PFSK-1 (cell line): ENCODE data around the gene GCSAM.

ENCODE experiments used
- FOXP2 ChIP-seq: optimal IDR thresholded peaks from 2 replicates; pipeline ENCODE3; 2011; ENCODE audit warnings: borderline replicate concordance, control low read depth, inconsistent platforms; ENCODE audit not compliant: insufficient read depth; ENCODE audit errors: extremely low read length, extremely low read depth
- POLR2AphosphoS5 ChIP-seq: IDR thresholded peaks from 2 replicates; pipeline ENCODE4 v1.6.1; 2012; ENCODE audit warnings: low read depth, mild to moderate bottlenecking, control low read depth, low read length, moderate library complexity
- REST ChIP-seq, 2 experiments: IDR thresholded peaks; 2 replicates each; pipeline versions ENCODE4 v1.6.1 to v1.8.0; 2011 to 2012; ENCODE audit warnings: low read depth in 2 of 2, low read length in 2 of 2, control low read depth in 1 of 2, inconsistent platforms in 1 of 2, mild to moderate bottlenecking in 1 of 2, moderate library complexity in 1 of 2; ENCODE audit not compliant: insufficient read depth in 1 of 2
- SIN3A ChIP-seq: IDR thresholded peaks from 2 replicates; pipeline ENCODE4 v1.6.1; 2012; ENCODE audit warnings: mild to moderate bottlenecking, low read length, moderate library complexity, borderline replicate concordance; ENCODE audit not compliant: insufficient read depth
- TAF1 ChIP-seq: IDR thresholded peaks from 2 replicates; pipeline ENCODE4 v1.6.1; 2012; ENCODE audit warnings: low read length, control low read depth, borderline replicate concordance; ENCODE audit not compliant: insufficient read depth

The GCSAM gene

GRCh38 chr3:112149136-112149535 is 16.1 kb upstream of the GCSAM start:
- TF ChIP-seq FOXP2 (no peak), TAF1 (no peak), SIN3A (no peak), POLR2AphosphoS5 (no peak), REST (IDR thresholded peaks at IDR 0.05; ENCODE audit: insufficient read depth in 1 of 2, low read depth in 2 of 2, low read length in 2 of 2) (no peak)

GRCh38 chr3:112143689-112144088 is 10.6 kb upstream of the GCSAM start:
- TF ChIP-seq TAF1 (no peak), SIN3A (no peak), POLR2AphosphoS5 (no peak), REST (IDR thresholded peaks at IDR 0.05; ENCODE audit: insufficient read depth in 1 of 2, low read depth in 2 of 2, low read length in 2 of 2) (no peak), FOXP2 (no peak)

GRCh38 chr3:112143251-112143650 is 10.2 kb upstream of the GCSAM start:
- TF ChIP-seq POLR2AphosphoS5 (no peak), SIN3A (no peak), REST (IDR thresholded peaks at IDR 0.05; ENCODE audit: insufficient read depth in 1 of 2, low read depth in 2 of 2, low read length in 2 of 2) (no peak), FOXP2 (no peak), TAF1 (no peak)

- TF ChIP-seq FOXP2 (no peak), SIN3A (no peak), TAF1 (no peak), POLR2AphosphoS5 (no peak), REST (IDR thresholded peaks at IDR 0.05; ENCODE audit: insufficient read depth in 1 of 2, low read depth in 2 of 2, low read length in 2 of 2) (no peak)
Measured at GRCh38 chr3:112141293-112141692, 8.2 kb upstream of the GCSAM start.

- TF ChIP-seq TAF1 (no peak), FOXP2 (no peak), REST (IDR thresholded peaks at IDR 0.05; ENCODE audit: insufficient read depth in 1 of 2, low read depth in 2 of 2, low read length in 2 of 2) (no peak), SIN3A (no peak), POLR2AphosphoS5 (no peak)
Measured at GRCh38 chr3:112140584-112140983, 7.5 kb upstream of the GCSAM start.
